ENCODE results near the gene EDC3.

EDC3 gene

GRCh38 chr15:74618841-74619596 lies 76.8 kb downstream of the EDC3 start:
- H3K4me3 ChIP-seq (ENCODE audit: low read depth, low read length): no peak overlapping the region
- no peak for DNase-seq (ENCODE audit: low read depth, low spot score)
- no peak for TF ChIP-seq CTCF (IDR thresholded peaks at IDR 0.05; ENCODE audit: insufficient read depth, low read length, missing control alignments)
- ChIA-PET POLR2A (interaction anchor here (1.3 to 1.4 kb wide), 2 partner anchors 15 to 21 kb away, joined by 3 read pairs; no protein-coding TSS in a partner anchor), CTCF (interaction anchor here (0.8 to 46.3 kb wide), 7 partner anchors 8 to 246 kb away, joined by 3 to 1672 read pairs (median 22); partner anchors contain the start of gene CSK)

GRCh38 chr15:74616996-74617395 lies 78.8 kb downstream of the EDC3 start:
- peak overlapping the region; percentile 97 for H3K4me3 ChIP-seq (ENCODE audit: low read depth, low read length)
- TF ChIP-seq CTCF (IDR thresholded peaks at IDR 0.05; ENCODE audit: insufficient read depth, low read length, missing control alignments): no peak
- CTCF ChIA-PET: interaction anchor here (0.8 to 46.3 kb wide), 14 partner anchors 9 to 338 kb away, joined by 3 to 1672 read pairs (median 4); partner anchors contain the start of gene CSK
- DNase-seq (ENCODE audit: low read depth, low spot score): no peak
- POLR2A ChIA-PET: interaction anchor here (0.9 to 2.6 kb wide), 4 partner anchors 8 to 233 kb away, joined by 3 to 8 read pairs (median 4); partner anchors contain the start of genes ARID3B and UBL7

GRCh38 chr15:74616366-74616939 lies 79.4 kb downstream of the EDC3 start:
- ChIA-PET POLR2A (interaction anchor here (0.9 to 3.3 kb wide), 6 partner anchors 9 to 232 kb away, joined by 3 to 22 read pairs (median 6); partner anchors contain the start of genes ARID3B and UBL7), CTCF (interaction anchor here (0.8 to 46.3 kb wide), 10 partner anchors 11 to 338 kb away, joined by 3 to 1672 read pairs (median 13); partner anchors contain the start of gene CSK)
- no peak for TF ChIP-seq CTCF (IDR thresholded peaks at IDR 0.05; ENCODE audit: insufficient read depth, low read length, missing control alignments)
- H3K4me3 ChIP-seq (ENCODE audit: low read depth, low read length): peak overlapping the region; percentile 97
- no peak for DNase-seq (ENCODE audit: low read depth, low spot score)

- DNase-seq (ENCODE audit: low read depth, low spot score): peak; percentile 41
- ChIA-PET POLR2A (interaction anchor here (0.9 to 3.3 kb wide), 7 partner anchors 8 to 232 kb away, joined by 3 to 22 read pairs (median 5); partner anchors contain the start of genes ARID3B and UBL7), CTCF (interaction anchor here (1.0 to 46.3 kb wide), 9 partner anchors 11 to 339 kb away, joined by 3 to 1672 read pairs (median 22); partner anchors contain the start of gene CSK)
- TF ChIP-seq CTCF (IDR thresholded peaks at IDR 0.05; ENCODE audit: insufficient read depth, low read length, missing control alignments): no peak
- peak within 1 kb of the TSS; percentile 97 for H3K4me3 ChIP-seq (ENCODE audit: low read depth, low read length)
Measured at GRCh38 chr15:74615508-74616365, 80.1 kb downstream of the EDC3 start, which contains the start of gene CLK3. Gene CLK3 (plus strand): TSS chr15:74615836. CDS start chr15:74619197, 3,361 bp downstream.

- DNase-seq (ENCODE audit: low read depth, low spot score): no peak
- TF ChIP-seq CTCF (IDR thresholded peaks at IDR 0.05; ENCODE audit: insufficient read depth, low read length, missing control alignments): no peak
- peak overlapping the region; percentile 97 for H3K4me3 ChIP-seq (ENCODE audit: low read depth, low read length)
- ChIA-PET POLR2A (interaction anchor here (0.9 to 3.3 kb wide), 5 partner anchors 9 to 231 kb away, joined by 3 to 22 read pairs (median 6); partner anchors contain the start of gene ARID3B), CTCF (interaction anchor here (1.0 to 46.3 kb wide), 6 partner anchors 14 to 240 kb away, joined by 3 to 1672 read pairs (median 10); partner anchors contain the start of gene CSK)
Measured at GRCh38 chr15:74614744-74615507, 80.9 kb downstream of the EDC3 start.
